HG02970 (cell line): ENCODE results near the gene ANAPC2.

ENCODE experiments used
- ATAC-seq: cut with Tn5 transposase; IDR thresholded peaks from one replicate; pipeline ENCODE4 v1.9.1; 2021; ENCODE audit warnings: mild to moderate bottlenecking, moderate library complexity, moderate number of reproducible peaks; ENCODE audit not compliant: unreplicated experiment, low FRiP score

ANAPC2 gene

DNA sequence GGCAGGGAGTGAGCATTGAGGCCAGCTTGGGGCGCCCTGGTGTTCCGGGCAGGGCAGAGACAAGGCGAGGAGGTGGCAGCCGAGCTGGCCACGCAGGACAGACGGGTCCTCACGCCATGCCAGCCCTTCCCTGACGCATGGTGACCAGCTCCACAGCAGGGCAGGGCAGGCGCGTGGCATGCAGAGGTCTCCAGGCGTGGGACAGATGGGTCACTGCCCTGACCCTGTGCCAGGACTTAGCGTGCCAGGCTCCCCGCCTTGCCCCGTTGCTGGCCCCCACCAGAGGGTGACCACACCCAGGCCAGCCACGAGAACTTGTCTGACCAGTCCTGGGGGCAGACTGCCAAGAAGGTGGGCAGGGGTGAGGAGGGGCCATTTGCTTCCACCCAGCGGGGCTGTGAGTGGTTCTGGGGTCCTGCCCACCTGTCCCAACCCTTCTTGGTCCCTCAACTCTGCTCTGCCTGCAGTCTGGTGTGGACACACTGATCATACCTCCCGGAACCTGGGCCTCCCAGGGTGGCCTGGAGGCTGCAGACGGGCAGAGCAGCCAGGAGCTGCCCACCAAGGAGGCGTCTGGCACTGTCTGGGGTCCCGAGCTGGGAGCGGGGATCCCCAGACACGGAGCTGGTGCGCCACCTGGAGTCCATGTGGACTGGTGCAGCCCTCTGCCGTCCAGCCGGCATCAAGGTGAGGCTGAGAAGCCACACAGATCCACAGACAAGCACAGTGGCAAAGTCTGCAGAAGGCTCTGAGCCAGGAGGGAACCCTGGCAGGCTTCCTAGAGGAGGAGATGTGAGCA is 38.9 kb upstream of the ANAPC2 start, which contains the start of gene RNF224:
TSS of gene RNF224 (plus strand) at position 449 of the 799 bp plus-strand sequence. CDS start 834 bp downstream, outside the sequence.
- ATAC-seq, result no peak

GRCh38 chr9:137226338-137227053 is 38.1 kb upstream of the ANAPC2 start:
- no peak for ATAC-seq

DNA sequence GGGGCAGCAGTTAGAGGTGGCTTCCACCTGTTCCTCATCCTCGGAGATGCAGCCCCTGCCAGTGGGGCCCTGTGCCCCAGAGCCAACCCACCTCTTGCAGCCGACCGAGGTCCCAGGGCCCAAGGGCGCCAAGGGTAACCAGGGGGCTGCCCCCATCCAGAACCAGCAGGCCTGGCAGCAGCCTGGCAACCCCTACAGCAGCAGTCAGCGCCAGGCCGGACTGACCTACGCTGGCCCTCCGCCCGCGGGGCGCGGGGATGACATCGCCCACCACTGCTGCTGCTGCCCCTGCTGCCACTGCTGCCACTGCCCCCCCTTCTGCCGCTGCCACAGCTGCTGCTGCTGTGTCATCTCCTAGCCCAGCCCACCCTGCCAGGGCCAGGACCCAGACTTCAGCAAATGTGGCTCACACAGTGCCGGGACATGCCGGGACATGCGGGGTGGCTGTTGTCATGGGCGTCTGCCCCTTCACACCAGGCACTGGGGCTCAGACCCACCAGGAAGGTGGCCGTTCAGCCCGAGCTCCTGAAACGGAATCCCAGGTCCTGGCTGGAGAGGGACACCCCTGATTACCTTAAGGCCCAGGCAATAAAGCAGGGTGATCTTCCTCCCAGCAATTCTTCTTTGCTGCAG is 37.5 kb upstream of the ANAPC2 start:
- ATAC-seq, result no peak

GRCh38 chr9:137224830-137225694 is 36.7 kb upstream of the ANAPC2 start, which contains the start of gene CYSRT1:
Gene CYSRT1 (plus strand): TSS chr9:137225174. CDS start chr9:137225622, 448 bp downstream.
- no peak for ATAC-seq

DNA sequence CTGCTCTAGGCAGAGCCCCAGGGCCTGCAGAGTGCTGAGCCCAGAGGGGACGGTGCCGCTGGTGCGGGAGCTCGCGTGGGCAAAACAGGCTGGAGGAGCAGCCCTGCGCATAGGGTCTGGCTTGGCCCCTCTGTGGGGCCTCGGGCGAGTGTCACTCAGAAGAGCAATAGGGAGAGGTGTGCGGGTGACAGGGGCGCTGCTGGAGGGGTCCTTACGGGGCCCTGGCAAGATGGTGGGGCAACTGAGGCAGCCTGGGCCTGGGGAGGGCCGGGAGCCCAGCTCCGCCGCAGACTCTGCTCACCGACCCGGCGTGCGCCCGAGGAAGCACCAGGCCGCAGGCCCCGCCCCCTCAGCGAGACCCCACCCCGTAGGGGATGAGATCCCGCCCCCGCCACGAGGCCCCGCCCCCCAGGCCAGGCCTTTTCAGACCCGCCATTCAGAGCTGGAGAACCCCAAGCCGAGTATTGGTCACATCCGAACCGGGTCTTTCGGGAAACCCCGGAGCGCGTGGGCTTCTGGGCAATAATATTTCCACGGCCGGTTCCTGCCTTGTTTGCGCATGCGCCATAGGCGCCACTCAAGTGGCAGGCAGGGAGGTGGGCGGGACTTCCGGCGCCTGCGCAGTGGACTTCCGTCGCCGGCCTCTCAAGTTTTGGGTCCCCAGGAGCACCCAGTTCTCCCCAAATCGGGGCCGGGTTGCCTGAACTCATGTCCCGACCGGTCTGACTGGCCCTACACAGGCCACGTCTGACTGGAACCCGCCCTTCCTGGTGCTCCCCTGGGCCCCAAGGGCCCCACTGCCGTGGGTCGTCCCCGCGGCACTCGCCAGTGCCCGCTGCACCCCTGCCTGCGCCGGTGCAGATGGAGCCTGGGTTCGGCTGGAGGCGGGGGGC is 35.0 kb upstream of the ANAPC2 start:
- ATAC-seq, result peak; percentile 78

- ATAC-seq, result peak; percentile 4
Measured at GRCh38 chr9:137222190-137223077, 34.1 kb upstream of the ANAPC2 start, which contains the start of gene RNF208. Gene RNF208 (minus strand): TSS chr9:137222240. CDS start chr9:137221212, 1,028 bp downstream.

DNA sequence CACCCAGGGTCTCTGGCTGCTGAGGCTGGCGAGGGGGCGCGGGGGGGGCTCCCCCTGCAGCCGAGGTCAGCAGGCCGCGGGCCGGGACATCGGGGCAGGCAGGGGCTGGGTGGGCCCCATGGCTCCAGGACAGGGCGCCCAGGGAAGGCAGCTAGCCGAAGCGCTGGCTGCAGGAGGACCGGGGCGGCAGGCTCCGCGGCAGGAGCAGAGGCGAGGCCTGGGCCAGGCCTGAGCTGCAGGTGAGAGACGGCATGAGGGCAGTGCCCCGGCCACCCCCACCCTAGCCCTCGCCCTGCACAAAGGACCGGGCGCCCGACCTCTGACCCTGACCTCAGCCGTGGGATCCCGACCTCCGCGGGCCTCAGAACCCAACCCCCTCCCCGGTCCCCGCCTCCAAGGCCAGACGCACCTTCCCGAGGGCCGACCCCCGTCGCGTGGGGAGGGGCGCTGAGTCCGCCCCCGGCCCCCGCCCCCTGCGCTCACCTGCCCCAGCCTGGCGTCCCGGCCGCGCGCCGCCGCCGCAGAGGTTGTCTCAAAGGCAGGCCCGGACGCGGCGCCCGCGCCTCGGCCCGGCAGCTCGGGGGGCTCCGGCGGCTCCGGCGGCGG is 33.2 kb upstream of the ANAPC2 start:
- no peak for ATAC-seq

GRCh38 chr9:137221095-137221505 is 32.7 kb upstream of the ANAPC2 start:
- ATAC-seq, result no peak

GRCh38 chr9:137220317-137221094 is 32.1 kb upstream of the ANAPC2 start:
- no peak for ATAC-seq

DNA sequence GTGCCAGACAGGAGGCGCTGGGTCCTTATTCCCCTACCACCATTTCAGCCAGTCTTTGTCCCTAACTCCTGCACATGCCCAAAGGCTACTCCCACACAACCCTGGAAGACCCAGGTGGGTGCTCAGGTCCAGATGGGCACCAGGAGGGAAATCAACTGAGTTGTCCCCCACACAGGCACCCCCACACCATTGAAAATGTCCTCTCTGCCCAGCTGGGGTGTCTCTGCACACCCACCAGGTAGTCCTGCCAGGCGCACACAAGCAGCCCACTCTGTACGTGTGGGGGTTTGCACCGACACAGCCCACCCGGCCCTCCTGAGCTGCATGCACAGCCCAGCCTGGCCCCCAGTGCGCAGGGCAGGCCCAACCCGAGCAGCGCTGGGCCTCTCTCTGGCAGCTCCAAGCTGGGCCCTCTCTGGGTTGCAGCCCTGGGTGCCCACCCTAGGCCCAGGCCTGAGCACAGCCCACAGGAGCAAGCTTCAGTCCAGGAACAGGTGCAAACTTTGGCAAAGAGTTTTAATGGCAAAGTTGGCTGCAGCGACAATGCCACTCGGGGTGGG is 31.5 kb upstream of the ANAPC2 start:
- ATAC-seq, result no peak

GRCh38 chr9:137218754-137219271 is 30.5 kb upstream of the ANAPC2 start:
- ATAC-seq, result no peak

DNA sequence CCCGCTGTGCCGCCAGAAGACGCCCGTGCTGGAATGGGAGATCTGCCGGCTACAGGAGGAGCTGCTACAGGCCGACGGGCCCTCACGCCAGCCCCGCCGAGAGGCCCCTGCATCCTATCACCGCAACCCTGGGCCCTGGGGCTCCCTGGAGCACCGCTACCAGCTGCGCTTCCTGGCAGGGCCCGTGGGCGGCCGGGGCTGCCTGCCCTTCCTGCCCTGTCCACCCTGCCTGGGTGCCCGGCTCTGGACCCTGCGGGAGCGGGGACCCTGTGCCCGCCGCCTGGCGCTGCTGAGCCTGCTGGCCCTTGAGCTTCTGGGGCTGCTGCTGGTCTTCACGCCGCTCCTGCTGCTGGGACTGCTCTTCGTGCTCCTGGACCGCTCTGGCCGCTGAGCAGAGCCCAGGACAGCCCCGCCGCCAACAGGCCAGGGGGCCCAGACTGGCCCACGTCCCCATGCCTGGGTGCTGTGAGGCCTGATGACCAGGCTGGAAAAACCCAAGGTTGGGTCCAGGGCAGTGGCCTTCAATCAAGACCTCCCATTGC is 29.9 kb upstream of the ANAPC2 start:
- no peak for ATAC-seq

DNA sequence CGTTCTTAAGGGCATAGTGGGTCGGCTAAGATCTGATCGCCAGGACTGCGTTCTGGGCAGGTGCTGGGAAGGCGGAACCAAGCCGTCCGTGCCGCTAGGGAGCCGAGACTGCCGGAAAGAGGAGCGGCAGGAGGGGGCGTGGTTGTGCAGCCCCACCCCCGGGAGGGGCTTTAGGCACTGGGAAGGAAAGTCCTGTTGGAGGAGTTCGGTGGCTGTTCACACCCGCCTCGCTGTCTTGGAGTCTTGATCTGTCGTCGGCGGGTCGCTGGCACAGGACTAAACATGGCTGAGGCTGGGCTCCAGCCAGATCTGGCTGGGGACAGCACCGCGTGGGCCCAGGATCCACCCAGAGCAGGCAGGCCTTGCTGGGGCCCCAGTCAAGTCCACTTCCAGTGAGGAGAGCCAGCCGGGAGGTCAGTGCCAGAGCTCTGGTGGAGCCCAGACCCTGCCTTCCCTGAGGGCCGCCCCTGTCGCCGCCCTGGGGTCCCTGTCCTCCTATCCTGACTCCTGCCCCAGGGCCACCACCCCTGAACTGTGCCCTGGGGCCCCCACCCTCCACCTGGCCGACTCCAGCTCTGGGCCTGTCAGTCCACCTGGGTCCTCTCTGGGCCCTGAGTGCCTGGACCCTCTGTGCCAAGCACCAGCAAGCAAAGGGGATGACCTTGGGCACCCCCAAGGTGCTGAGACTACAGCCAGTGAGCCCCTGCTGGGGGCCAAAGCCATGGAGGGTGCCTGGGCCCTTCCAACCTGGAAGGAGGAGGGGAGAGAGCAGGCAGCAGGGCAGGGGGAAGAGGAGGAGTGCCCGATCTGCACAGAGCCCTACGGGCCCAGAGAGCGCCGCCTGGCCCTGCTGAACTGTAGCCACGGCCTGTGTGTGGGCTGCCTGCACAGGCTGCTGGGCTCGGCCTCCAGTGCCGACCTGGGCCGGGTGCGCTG is 29.2 kb upstream of the ANAPC2 start:
- no peak for ATAC-seq

DNA sequence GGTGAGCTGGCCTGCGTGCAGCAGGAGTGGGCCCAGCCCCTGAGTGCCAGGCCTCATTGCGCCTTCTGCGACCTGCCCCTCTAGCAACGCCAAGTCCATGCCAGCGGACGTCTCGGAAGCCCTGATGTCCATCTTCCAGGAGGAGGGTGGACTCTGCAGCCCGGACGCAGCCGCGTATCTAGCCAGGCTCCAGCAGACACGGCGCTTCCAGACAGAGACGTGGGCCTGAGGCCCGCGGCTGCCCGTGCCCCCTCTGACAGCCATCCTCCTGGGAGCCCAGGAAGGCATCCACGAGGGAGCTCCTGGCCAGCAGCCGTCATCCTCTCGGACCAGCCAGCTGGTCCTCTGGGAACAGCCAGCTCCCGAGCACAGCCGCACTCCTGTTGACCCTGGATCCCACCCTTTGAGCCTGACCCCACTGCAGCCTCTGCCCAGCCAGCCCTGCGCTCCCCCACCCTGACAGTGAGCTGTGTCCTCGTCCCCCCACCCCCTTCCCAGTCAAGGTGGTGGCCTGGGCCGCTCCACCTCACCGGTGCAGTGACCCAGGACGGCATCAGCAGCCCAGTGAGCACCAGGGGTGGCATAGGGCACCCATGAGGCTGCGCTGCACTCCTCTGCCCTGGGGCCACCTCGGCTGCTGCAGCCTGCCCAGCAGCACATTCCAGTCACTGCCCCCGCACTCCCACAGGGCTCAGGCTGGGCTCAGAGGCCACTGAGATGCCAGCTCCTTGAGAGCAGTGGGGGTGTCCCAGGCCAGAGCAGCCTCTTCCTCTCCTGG is 28.0 kb upstream of the ANAPC2 start:
- no peak for ATAC-seq
